Erythroblast (primary cell): Measurements from ENCODE around the gene SP3.

Source experiments
- DNase-seq, 2 experiments: peaks; one replicate each; lab custom pipeline; 2025; lab: John Stamatoyannopoulos, UW
- GATA1 ChIP-seq: IDR thresholded peaks from 2 replicates; pipeline ENCODE4 v1.6.1; 2011; ENCODE audit warnings: low read depth, mild to moderate bottlenecking, control low read depth, low read length, moderate library complexity
- POLR2A ChIP-seq: IDR thresholded peaks from 2 replicates; pipeline ENCODE4 v1.6.1; 2011; ENCODE audit warnings: mild to moderate bottlenecking, low read length

Gene SP3

DNA sequence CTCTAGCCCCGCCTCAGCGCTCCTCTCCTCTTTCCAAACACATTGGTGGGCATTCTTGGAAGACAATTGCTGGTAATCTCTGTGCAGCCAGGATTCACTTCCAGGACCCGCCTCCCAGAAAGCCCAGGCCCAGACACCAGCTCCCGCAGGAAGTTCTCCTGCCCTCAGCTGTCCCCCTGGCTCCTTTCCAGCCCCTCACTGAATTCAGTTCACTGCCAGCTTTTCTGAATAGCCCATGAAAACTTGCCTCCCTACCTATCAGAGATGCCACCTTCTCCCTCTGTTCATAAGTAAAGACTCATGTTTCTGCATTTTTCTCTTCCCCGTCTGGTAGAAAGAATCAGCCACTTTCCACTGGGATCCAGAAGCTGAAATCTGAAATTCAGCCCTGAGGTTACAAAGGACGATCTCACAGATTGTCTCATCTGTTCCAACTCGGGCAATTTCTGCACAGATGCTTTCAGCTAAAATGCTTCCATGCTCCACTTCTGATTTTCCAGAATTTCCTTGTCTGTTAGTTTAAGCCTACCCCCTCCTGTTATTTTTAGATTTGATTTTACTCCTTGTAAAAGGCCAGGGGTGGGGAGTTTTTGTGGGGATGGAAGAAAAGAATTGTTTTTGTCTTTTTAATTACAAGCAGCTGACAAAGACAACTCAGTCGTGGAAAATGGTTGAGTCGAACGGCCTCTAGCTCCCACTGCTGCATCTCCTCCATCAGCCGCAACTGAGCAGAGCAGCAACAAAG, 98.1 kb downstream of the SP3 start:
- TF ChIP-seq POLR2A, result no peak
- TF ChIP-seq GATA1, result no peak
- no peak for DNase-seq

DNA sequence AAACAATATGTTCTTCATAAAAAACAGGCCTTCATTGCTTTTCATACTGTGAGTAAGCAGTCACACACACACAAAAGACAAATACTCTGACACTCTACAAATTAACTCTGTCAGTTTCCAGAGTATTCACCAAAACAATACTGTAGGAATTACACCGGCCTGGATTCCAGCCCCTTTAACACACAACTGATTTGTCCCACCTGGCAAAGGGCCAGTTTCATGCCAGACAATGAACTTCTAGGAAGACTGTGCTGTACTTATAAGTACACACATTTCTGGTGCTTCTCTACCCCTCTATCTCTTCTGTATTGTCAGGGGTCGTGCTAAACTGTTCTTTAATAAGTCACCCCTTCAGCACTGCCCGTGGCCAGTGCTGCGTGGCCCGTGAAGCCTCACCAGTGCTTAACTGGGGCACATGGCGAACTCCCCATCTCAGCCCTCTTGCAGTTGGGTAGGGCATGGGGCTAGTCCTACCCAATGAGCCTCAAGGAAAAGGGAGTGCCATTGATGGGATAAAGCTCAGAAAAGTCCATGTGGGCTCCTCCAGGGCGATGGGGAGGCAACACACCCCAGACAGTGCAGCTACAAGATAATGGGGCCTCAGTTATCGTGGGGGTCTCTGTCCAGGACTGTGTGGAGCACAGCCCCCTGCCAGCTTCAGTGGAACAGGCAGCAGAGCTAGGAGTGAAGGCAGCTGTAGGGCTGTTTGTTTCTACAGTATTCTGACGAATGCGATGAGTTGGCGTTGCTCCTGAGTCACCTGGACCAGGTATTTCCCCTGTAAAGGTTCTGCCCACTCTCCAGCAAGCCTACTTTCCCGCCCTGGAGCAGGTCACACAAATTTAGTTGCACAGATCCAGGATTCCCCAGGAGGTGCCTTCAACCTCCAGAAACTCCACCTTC, 99.0 kb downstream of the SP3 start:
- DNase-seq, result no peak
- no peak for TF ChIP-seq POLR2A
- TF ChIP-seq GATA1, result no peak

DNA sequence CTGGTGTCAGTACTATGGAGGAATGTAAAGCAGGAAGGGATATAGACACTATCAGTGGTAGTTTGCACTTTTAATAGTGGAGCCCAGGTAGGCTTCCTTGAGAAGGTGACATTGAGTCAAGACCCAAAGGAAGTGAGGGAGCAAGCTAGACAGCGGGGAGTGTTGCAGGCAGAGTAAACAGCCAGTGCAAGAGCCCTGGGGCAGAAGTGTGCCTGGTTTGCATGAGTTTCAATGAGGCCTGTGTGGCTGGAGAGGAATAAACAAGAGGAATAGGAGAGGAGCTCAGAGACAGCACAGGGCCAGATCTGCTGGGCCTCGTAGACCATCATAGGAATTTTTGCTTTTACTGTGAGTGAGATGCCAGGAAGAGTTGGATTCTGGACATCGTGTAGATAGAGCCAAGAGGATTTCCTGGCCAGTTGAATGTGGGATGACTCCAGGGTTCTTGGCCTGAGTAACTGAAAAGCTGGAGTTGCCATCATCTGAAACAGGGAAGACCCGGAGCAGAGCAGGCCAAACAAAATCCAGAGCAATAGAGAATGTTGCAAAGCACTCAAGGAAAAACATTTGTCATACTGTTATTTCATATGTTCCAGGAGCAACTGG, 102.5 kb downstream of the SP3 start:
- no peak for TF ChIP-seq POLR2A
- TF ChIP-seq GATA1, result no peak
- DNase-seq, result no peak

DNA sequence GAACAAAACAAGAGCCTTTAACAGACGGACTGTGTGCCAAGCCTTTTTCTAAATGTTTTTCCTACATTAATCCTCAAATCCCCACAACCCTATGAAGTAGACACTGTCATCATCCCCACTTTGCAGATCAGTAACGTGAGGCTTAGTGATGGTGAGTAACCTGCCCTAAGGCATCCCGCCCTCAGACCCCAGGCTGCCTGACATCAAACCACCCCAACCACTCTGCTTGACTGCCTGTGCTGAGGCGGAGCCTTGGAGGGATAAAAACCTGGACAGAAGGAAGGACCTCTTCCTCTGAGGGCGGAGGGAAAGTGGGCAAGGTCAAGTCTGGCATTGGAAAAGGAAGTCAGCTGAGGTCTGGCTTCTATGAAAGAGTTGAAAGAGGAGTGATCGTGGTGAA, 104.6 kb downstream of the SP3 start:
- no peak for DNase-seq
- TF ChIP-seq POLR2A (no peak), GATA1 (no peak)

DNA sequence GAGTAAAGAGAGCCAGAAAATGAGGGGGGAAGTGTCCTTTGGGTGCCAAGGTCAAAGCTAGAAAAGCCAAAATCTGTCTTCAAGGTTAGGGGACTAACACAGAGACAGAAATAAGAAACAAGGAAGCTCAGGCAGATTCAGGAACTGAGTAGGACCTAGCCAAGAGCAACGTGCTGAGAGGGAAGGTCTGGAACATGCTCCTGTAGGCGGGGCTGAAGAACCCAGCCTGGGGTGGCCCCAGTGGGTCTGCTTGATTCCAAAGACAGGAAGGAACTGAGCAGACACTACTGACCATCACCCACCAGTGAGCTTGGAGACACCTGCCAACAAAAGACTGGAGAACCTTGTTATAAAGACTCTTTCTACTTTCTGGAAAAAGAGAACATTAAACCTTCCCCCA, 105.1 kb downstream of the SP3 start:
- DNase-seq, result no peak
- TF ChIP-seq POLR2A, result no peak
- no peak for TF ChIP-seq GATA1

DNA sequence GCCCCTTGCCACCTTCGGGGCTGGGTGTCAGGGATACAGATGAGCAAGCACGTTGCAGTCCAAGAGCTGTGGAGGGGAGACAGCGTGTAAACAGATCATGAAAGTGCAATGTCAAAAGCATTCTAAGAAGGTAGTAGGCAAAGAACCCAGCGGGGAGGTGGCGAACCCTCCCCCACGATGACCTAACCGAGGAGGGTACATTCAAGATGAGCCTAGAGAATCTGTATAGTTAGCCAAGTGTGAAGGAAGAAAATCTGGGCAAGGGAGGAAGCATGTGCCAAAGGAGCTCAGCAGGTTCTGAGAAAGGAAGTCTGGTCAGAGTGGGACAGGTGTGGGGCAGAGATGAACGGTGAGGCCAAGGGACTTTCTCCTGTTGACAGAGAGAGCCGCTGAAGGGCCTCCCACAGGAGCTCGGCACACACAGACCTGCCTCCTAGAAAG, 106.9 kb downstream of the SP3 start:
- no peak for DNase-seq

More for the DNA sequence above, 106.9 kb downstream of the SP3 start:
- no peak for TF ChIP-seq POLR2A
- TF ChIP-seq GATA1, result no peak
